ENCODE data around the gene PKD1.

The PKD1 gene

DNA sequence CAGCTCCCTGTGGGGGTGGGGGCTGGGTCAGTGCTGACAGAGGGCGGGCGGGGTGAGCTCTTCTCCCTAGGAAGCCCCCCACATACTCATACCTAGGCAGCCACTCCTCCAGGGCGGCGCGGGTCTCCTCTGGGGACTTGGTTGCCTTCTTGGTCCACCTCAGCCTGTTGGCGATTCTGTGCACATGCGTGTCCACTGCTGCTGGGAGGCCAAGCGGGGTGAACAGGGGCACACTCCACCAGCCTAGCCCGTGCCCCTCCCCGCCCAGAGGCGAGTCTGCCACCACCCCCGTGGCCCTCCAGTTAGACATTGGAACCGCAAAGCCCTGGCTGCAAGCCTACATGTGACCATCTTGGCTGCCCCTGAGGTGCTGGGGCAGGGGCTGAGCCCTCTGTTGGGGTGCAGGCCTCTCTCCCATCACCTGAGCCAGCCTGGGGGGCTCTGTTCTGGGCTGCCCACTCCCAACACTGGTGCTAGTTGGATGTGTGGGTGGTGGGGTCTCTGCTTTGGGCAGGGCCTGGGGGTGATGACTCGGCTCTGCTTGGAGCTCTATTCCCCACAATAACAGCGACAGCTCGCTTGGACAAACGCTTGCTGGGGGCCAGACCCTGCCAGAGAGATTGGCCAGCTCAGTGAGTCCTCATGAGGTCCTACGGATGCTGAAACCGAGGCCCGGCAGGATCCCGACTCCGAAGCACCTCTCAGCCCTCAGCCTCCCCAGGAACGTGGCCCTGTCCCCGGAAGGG, 95.5 kb downstream of the PKD1 start:
- Mint-ChIP-seq H3K27ac (no peak overlapping the region), H3K9me3 (no peaks in the 10 kb centered on the region), H3K4me1 (ENCODE audit: low read depth) (no peaks in the 10 kb centered on the region), H3K4me3 (no peak overlapping the region), H3K36me3 (ENCODE audit: low read depth) (no peaks in the 10 kb centered on the region), H3K27me3 (ENCODE audit: low read depth) (no peaks in the 10 kb centered on the region)
- no peak for DNase-seq (ENCODE audit: low spot score)

DNA sequence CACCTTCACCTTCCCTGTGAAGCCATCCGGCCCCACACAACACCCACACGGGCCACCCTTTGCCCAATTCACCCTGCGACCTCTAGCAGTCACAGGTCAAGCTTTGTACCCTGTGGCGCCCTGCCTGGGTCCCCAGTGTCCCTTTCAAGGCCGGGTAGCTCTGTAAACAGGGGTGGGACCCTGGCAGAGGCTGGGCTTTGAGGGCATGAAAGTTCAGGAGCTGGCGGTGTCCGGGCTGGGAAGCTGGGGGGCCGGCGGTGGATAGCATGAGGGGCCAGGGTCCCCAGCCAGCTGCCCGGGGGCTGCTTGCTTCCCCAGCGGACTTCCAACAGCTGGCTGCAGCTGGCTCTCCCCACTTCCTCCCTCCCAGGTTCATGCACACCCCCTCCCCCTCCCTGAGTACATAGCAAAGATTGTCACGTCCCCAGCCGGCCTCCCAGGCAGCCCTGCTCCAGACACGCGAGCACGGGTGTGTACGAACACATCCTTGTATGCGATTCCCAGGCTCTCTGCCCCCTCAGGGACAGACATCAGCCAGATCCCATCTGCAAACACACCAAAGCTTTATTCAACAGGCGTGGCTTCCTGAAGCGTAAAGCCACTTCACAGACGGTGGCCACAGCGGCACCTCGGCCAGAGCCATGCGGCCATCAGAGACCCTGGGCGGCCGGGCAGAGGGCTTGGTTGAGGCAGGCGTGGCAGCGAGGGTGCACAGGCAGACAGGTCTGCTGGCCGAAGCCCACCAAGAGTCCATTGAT, 96.2 kb downstream of the PKD1 start:
- Mint-ChIP-seq H3K36me3 (ENCODE audit: low read depth) (no peaks in the 10 kb centered on the region), H3K27me3 (ENCODE audit: low read depth) (no peaks in the 10 kb centered on the region), H3K4me1 (ENCODE audit: low read depth) (no peaks in the 10 kb centered on the region), H3K4me3 (no peak overlapping the region), H3K9me3 (no peaks in the 10 kb centered on the region), H3K27ac (no peak overlapping the region)
- DNase-seq (ENCODE audit: low spot score): no peak

All from T-helper 2 cell treated with Interferon-gamma antibody and Interleukin-4, amounts not matched to agents 5 μg/mL and 100 μg/mL, for 36 hours (primary cell).